Psoas muscle (tissue), 8 donors: ENCODE data around the gene DNAH9. TPM values are rescaled to one million over a fixed set of nuclear protein-coding genes. Genes with fewer than 3 reads are reported as not detected.
A peak's percentile ranks its signal among the peaks of the same experiment; 100 is the strongest.

ENCODE experiments used
- ATAC-seq, 4 donors: fragments of 200-7000 bp; cut with Tn5 transposase; one replicate each; pipeline ENCODE4 v1.9.1; 2020; ENCODE audit warnings: moderate library complexity in 3 of 4, mild to moderate bottlenecking in 2 of 4
- DNase-seq, 2 donors: peaks; one replicate each; pipeline ENCODE4 v3.0.0-alpha.2; 2020
- H3K27ac ChIP-seq: fragments of 200-600 bp; one replicate; pipeline ENCODE4 v1.8.0; 2022
- H3K27me3 ChIP-seq, 3 donors: fragments of 200-600 bp in 1 of 3; one replicate each; pipeline versions ENCODE4 v1.6.1 to v1.8.0; 2013 to 2022; ENCODE audit warnings: low read length in 2 of 3, mild to moderate bottlenecking in 2 of 3, moderate library complexity in 1 of 3; ENCODE audit not compliant: insufficient read depth in 3 of 3
- H3K36me3 ChIP-seq, 2 donors: fragments of 200-600 bp in 1 of 2; one replicate each; pipeline versions ENCODE4 v1.6.1 to v1.8.0; 2013 to 2022; ENCODE audit warnings: low read depth in 1 of 2, mild to moderate bottlenecking in 1 of 2, moderate library complexity in 1 of 2; ENCODE audit not compliant: insufficient read depth in 1 of 2
- H3K4me1 ChIP-seq: fragments of 200-600 bp; one replicate; pipeline ENCODE4 v1.8.0; 2022
- H3K4me3 ChIP-seq: fragments of 200-600 bp; one replicate; pipeline ENCODE4 v1.8.0; 2022; ENCODE audit warnings: mild to moderate bottlenecking
- H3K9me3 ChIP-seq: fragments of 200-600 bp; one replicate; pipeline ENCODE4 v1.8.0; 2022
- WGBS, 3 donors: extraction: QIAGEN DNeasy Blood & Tissue Kit; methylation state at CpG; one replicate each; pipeline versions ENCODE4 v1.1.6 to v1.1.7; 2013; 5-methylcytosine and 5-hydroxymethylcytosine counted together
- intact Hi-C, 2 donors: fragments of 100-400 bp; cut with DNase I; formaldehyde crosslinking; loops; one replicate each; pipeline versions ENCODE4 v1.11.0 to v1.14.2; 2022
- polyA plus RNA-seq, 3 donors: library from polyadenylated mRNA; stranded (reverse); fragments of 200-250 nt; gene quantifications; one replicate each; pipeline ENCODE4 v1.2.3, GENCODE V29; 2013
- total RNA-seq, 4 donors: library from RNA; stranded (reverse); fragmentation: NEBNext Ultra II Directional in 2 of 4; extraction: Animal tissue kit (Norgen Biotek cat#: 25700) in 2 of 4; gene quantifications; one replicate each; pipeline versions ENCODE4 v1.2.1 to v1.2.4, GENCODE V29; 2021 to 2023
- TF ChIP-seq, protein P1 (sequence below): fragments of 200-600 bp; IDR thresholded peaks from one replicate; pipeline ENCODE4 v1.8.0; 2022; ENCODE audit warnings: antibody characterized with exemption
- donor health status: healthy with polysubstance abuse.
- donor health status: DM: no; HTN: no; CAD: no; lungs with moderate emphysema.
- donor health status: Bipolar disorder and iron deficiency.
- donor health status: healthy.
- donor health status: DM: yes; HTN: yes; CAD: no.
- donor health status: DM: no; HTN: no; CAD: no.
- donor health status: DM: no; HTN: no; CAD: no.
- donor health status: DM: yes; HTN: yes; CAD: no.

Gene DNAH9
- total and polyA plus RNA-seq, 7 donors: 0.01 to 0.05 TPM; not detected in 5

DNA sequence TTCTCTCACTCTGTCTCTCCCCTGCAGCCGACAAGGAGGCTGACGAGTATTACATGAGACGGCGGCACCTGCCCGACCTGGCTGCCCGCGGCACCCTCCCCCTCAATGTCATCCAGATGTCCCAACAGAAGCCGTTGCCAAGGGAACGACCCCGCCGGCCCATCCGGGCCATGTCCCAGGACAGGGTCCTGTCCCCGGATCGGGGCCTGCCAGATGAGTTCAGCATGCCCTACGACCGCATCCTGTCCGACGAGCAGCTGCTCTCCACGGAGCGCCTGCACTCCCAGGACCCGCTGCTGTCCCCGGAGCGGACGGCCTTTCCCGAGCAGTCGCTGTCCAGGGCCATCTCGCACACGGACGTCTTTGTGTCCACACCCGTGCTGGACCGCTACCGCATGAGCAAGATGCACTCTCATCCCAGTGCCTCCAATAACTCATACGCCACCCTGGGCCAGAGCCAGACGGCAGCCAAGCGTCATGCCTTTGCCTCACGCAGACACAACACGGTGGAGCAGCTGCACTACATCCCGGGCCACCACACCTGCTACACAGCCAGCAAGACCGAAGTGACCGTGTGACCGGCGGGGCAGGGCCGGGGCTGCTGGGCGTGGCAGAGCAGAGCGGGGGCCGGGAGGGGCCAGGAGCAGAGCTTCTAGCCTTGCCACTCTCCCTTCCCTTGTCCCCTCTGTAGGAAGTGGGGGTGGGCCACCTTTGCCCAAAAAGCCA is 40.4 kb upstream of the DNAH9 start:
- Histone ChIP-seq H3K4me3 (no peak overlapping the region), H3K27me3 (peaks cover 0 to 2% (median 0%) of the 10 kb centered on the region in 3 donors), H3K9me3 (no peaks in the 10 kb centered on the region), H3K4me1 (no peaks in the 10 kb centered on the region), H3K36me3 (no peaks in the 10 kb centered on the region), H3K27ac (no peak overlapping the region)
- DNase-seq (no peak), ATAC-seq (peak in 1 of 4 donors; percentile 25)
- intact Hi-C loops: no loop called here
- WGBS, 3 donors: 45 to 68% (median 55%) methylated on average over 46 of the region's 46 CpGs
- TF ChIP-seq, protein P1, sequence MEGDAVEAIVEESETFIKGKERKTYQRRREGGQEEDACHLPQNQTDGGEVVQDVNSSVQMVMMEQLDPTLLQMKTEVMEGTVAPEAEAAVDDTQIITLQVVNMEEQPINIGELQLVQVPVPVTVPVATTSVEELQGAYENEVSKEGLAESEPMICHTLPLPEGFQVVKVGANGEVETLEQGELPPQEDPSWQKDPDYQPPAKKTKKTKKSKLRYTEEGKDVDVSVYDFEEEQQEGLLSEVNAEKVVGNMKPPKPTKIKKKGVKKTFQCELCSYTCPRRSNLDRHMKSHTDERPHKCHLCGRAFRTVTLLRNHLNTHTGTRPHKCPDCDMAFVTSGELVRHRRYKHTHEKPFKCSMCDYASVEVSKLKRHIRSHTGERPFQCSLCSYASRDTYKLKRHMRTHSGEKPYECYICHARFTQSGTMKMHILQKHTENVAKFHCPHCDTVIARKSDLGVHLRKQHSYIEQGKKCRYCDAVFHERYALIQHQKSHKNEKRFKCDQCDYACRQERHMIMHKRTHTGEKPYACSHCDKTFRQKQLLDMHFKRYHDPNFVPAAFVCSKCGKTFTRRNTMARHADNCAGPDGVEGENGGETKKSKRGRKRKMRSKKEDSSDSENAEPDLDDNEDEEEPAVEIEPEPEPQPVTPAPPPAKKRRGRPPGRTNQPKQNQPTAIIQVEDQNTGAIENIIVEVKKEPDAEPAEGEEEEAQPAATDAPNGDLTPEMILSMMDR: no peak

DNA sequence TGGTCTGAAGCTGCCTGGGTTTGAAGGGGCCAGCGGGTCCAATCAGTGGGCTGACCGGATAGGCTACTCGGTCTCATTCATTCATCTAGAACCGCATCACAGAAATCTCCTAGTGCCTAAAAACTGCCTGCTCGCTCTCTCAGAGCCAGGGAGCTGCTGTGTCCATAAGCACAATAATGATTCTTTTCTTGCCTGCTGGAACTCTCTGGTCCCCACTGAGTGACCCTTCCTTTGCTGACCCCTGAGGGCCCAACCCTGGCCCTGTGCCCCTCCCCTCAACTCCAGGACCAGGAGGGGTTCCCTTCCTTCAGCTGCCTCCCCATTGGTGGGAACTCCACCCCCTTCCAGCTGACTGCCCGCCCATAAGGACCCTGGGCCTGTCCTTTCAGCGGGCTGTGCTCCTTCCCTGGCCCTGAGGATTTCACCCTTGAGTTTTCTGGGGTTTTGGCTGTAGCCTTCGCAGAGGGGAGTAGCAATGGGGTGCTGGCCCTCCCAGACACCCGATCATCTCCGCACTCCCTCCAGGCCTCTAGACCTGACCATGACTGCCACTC is 39.5 kb upstream of the DNAH9 start:
- no peak for DNase-seq
- TF ChIP-seq, protein P1: no peak
- WGBS, 3 donors: 88 to 93% (median 91%) methylated on average over 9 to 10 of the region's 10 CpGs
- Histone ChIP-seq H3K9me3 (no peaks in the 10 kb centered on the region), H3K27me3 (peaks cover 0 to 2% (median 0%) of the 10 kb centered on the region in 3 donors), H3K4me3 (no peak overlapping the region), H3K36me3 (no peaks in the 10 kb centered on the region), H3K27ac (no peak overlapping the region), H3K4me1 (no peaks in the 10 kb centered on the region)
- intact Hi-C loops: no loop called here
- no peak for ATAC-seq

DNA sequence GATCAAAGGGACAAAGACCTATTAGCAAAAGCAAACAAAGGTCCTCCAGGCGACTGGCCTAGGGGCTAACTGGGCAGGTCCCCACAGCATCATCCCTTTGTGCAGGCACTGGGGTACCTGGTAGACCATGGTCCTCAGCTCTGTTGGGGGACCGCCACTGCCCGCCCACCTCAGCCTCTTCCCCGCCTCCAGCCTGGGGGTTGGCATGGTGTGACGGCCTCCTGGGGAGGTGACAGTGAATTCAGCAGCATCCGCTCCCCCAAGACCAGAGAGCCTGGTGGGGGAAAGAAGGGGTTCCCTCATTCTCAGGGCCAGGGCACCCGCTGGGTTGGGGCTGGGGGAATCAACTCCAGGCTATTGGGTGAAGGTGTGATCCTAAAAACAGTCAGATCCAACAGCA is 38.7 kb upstream of the DNAH9 start:
- H3K27me3 ChIP-seq: peaks cover 0 to 2% (median 0%) of the 10 kb centered on the region in 3 donors
- WGBS, 3 donors: 73 to 85% (median 82%) methylated on average over 7 of the region's 7 CpGs
- H3K27ac ChIP-seq: no peak overlapping the region
- no peak for DNase-seq
- no peak overlapping the region for H3K4me3 ChIP-seq
- H3K9me3 ChIP-seq: no peaks in the 10 kb centered on the region
- no peaks in the 10 kb centered on the region for H3K36me3 ChIP-seq
- ATAC-seq: no peak
- intact Hi-C loops: no loop called here
- TF ChIP-seq, protein P1: no peak
- H3K4me1 ChIP-seq: no peaks in the 10 kb centered on the region

DNA sequence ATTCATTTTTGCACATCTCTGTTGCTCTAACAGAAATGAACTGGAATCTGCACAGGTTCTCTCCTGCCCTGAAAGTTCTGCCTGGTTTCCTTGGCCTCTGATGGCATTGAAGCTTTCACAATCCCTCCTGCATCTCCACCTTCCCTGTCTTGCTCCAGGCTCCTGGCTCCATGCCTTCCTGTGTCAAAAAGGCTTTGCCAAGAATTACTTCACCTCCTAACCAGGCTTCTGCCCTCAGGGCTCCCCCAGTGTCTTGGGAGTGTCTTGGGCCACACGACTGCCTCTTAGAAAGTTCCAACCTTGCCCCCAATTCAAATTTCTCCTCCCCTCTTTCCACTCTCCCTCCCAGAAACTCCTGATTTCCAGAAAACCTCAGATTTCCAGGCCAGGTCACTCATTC is 37.0 kb upstream of the DNAH9 start:
- intact Hi-C loops: no loop called here
- 67 to 85% (median 75%) methylated on average over 1 of the region's 1 CpG for WGBS, 3 donors
- Histone ChIP-seq H3K36me3 (no peaks in the 10 kb centered on the region), H3K9me3 (no peaks in the 10 kb centered on the region), H3K27ac (no peak overlapping the region), H3K4me3 (no peak overlapping the region), H3K27me3 (peaks cover 0 to 2% (median 0%) of the 10 kb centered on the region in 3 donors), H3K4me1 (no peaks in the 10 kb centered on the region)
- DNase-seq (no peak), ATAC-seq (no peak)
- TF ChIP-seq, protein P1: no peak
